ENCODE data around the gene ACOD1. TPM values are rescaled to one million over a fixed set of nuclear protein-coding genes. Genes with fewer than 3 reads are reported as not detected.

Gene ACOD1
- total RNA-seq, 1 donor from 2014 or later = not detected

DNA sequence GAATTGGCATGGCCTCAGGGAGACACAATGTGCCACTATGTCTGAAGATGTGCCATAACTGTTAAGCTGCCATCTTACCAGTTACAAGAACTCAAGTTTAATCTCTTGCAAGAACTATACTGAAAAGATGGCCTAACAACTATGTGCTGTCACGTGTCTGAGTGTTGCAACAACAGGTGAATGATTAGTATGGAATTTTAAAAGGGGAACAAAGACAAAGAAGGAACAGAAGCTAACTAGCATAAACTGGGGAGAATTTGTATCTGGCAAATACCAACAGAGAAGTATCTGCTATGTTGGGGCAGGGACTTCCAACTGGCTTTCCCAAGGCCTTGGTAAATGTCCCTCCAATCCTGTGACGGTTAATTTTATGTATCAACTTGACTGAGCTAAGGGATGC is 11.5 kb upstream of the ACOD1 start:
- Mint-ChIP-seq H3K9me3 (peaks cover 2% of the 10 kb centered on the region), H3K4me3 (no peak overlapping the region), H3K27ac (no peak overlapping the region), H3K36me3 (ENCODE audit: low read depth) (no peaks in the 10 kb centered on the region), H3K4me1 (no peaks in the 10 kb centered on the region), H3K27me3 (no peaks in the 10 kb centered on the region)
- intact Hi-C loops (cut with micrococcal nuclease) = no loop called here
- ATAC-seq (ENCODE audit: low read depth) (no peak), DNase-seq (no peak)
- ChIA-PET POLR2A (no interaction called here), CTCF (no interaction called here)
- TF ChIP-seq, protein P1, sequence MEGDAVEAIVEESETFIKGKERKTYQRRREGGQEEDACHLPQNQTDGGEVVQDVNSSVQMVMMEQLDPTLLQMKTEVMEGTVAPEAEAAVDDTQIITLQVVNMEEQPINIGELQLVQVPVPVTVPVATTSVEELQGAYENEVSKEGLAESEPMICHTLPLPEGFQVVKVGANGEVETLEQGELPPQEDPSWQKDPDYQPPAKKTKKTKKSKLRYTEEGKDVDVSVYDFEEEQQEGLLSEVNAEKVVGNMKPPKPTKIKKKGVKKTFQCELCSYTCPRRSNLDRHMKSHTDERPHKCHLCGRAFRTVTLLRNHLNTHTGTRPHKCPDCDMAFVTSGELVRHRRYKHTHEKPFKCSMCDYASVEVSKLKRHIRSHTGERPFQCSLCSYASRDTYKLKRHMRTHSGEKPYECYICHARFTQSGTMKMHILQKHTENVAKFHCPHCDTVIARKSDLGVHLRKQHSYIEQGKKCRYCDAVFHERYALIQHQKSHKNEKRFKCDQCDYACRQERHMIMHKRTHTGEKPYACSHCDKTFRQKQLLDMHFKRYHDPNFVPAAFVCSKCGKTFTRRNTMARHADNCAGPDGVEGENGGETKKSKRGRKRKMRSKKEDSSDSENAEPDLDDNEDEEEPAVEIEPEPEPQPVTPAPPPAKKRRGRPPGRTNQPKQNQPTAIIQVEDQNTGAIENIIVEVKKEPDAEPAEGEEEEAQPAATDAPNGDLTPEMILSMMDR (IDR thresholded peaks at IDR 0.05) = no peak

GRCh38 chr13:76937281-76937820 is 11.0 kb upstream of the ACOD1 start:
- Mint-ChIP-seq H3K36me3 (ENCODE audit: low read depth) (no peaks in the 10 kb centered on the region), H3K27ac (no peak overlapping the region), H3K27me3 (no peaks in the 10 kb centered on the region), H3K4me3 (no peak overlapping the region), H3K4me1 (peaks cover 2% of the 10 kb centered on the region), H3K9me3 (peaks cover 2% of the 10 kb centered on the region)
- DNase-seq = no peak
- ATAC-seq (ENCODE audit: low read depth) = no peak
- intact Hi-C loops (cut with micrococcal nuclease) = no loop called here
- POLR2A ChIA-PET = no interaction called here
- TF ChIP-seq, protein P1 (IDR thresholded peaks at IDR 0.05) = no peak
- CTCF ChIA-PET = no interaction called here

GRCh38 chr13:76939215-76939614 is 9.1 kb upstream of the ACOD1 start:
- peaks cover 2% of the 10 kb centered on the region for H3K9me3 Mint-ChIP-seq
- no peaks in the 10 kb centered on the region for H3K36me3 Mint-ChIP-seq (ENCODE audit: low read depth)
- CTCF ChIA-PET = no interaction called here
- peaks cover 3% of the 10 kb centered on the region for H3K4me1 Mint-ChIP-seq
- H3K27me3 Mint-ChIP-seq = no peaks in the 10 kb centered on the region
- no peak for ATAC-seq (ENCODE audit: low read depth)
- intact Hi-C loops (cut with micrococcal nuclease) = no loop called here
- H3K4me3 Mint-ChIP-seq = no peak overlapping the region
- no peak for DNase-seq
- POLR2A ChIA-PET = no interaction called here
- TF ChIP-seq, protein P1 (IDR thresholded peaks at IDR 0.05) = no peak
- no peak overlapping the region for H3K27ac Mint-ChIP-seq

GRCh38 chr13:76942363-76942762 is 5.9 kb upstream of the ACOD1 start:
- DNase-seq (no peak), ATAC-seq (ENCODE audit: low read depth) (no peak)
- TF ChIP-seq, protein P1 (IDR thresholded peaks at IDR 0.05) = no peak
- ChIA-PET POLR2A (no interaction called here), CTCF (no interaction called here)
- Mint-ChIP-seq H3K4me1 (peaks cover 3% of the 10 kb centered on the region), H3K27ac (no peak overlapping the region), H3K9me3 (peaks cover 3% of the 10 kb centered on the region), H3K4me3 (no peak overlapping the region), H3K27me3 (no peaks in the 10 kb centered on the region), H3K36me3 (ENCODE audit: low read depth) (no peaks in the 10 kb centered on the region)
- intact Hi-C loops (cut with micrococcal nuclease) = no loop called here

GRCh38 chr13:76943646-76944045 is 4.7 kb upstream of the ACOD1 start:
- ATAC-seq (ENCODE audit: low read depth) = no peak
- Mint-ChIP-seq H3K4me3 (no peak overlapping the region), H3K4me1 (peaks cover 3% of the 10 kb centered on the region), H3K27ac (no peak overlapping the region), H3K36me3 (ENCODE audit: low read depth) (no peaks in the 10 kb centered on the region), H3K9me3 (peaks cover 3% of the 10 kb centered on the region), H3K27me3 (no peaks in the 10 kb centered on the region)
- CTCF ChIA-PET = no interaction called here
- intact Hi-C loops (cut with micrococcal nuclease) = no loop called here
- POLR2A ChIA-PET = no interaction called here
- TF ChIP-seq, protein P1 (IDR thresholded peaks at IDR 0.05) = no peak
- no peak for DNase-seq

Data from activated B cell treated with CpG ODN at 0.5 μM for 24 hours (primary cell).